Psoas muscle (tissue), 8 donors: ENCODE data around the gene RAB22A. TPM values are rescaled to one million over a fixed set of nuclear protein-coding genes. Genes with fewer than 3 reads are reported as not detected.
"Not testable (repeated sequence)": the region's sequence is repeated elsewhere in the genome, so short reads cannot be mapped to it uniquely, and the experiment has no call there.

Experiments used
- ATAC-seq, 4 donors: fragments of 200-7000 bp; cut with Tn5 transposase; one replicate each; pipeline ENCODE4 v1.9.1; 2020; ENCODE audit warnings: moderate library complexity in 3 of 4, mild to moderate bottlenecking in 2 of 4
- DNase-seq, 2 donors: peaks; one replicate each; pipeline ENCODE4 v3.0.0-alpha.2; 2020
- H3K27ac ChIP-seq: fragments of 200-600 bp; one replicate; pipeline ENCODE4 v1.8.0; 2022
- H3K27me3 ChIP-seq, 3 donors: fragments of 200-600 bp in 1 of 3; one replicate each; pipeline versions ENCODE4 v1.6.1 to v1.8.0; 2013 to 2022; ENCODE audit warnings: low read length in 2 of 3, mild to moderate bottlenecking in 2 of 3, moderate library complexity in 1 of 3; ENCODE audit not compliant: insufficient read depth in 3 of 3
- H3K36me3 ChIP-seq, 2 donors: fragments of 200-600 bp in 1 of 2; one replicate each; pipeline versions ENCODE4 v1.6.1 to v1.8.0; 2013 to 2022; ENCODE audit warnings: low read depth in 1 of 2, mild to moderate bottlenecking in 1 of 2, moderate library complexity in 1 of 2; ENCODE audit not compliant: insufficient read depth in 1 of 2
- H3K4me1 ChIP-seq: fragments of 200-600 bp; one replicate; pipeline ENCODE4 v1.8.0; 2022
- H3K4me3 ChIP-seq: fragments of 200-600 bp; one replicate; pipeline ENCODE4 v1.8.0; 2022; ENCODE audit warnings: mild to moderate bottlenecking
- H3K9me3 ChIP-seq: fragments of 200-600 bp; one replicate; pipeline ENCODE4 v1.8.0; 2022
- WGBS, 3 donors: extraction: QIAGEN DNeasy Blood & Tissue Kit; methylation state at CpG; one replicate each; pipeline versions ENCODE4 v1.1.6 to v1.1.7; 2013; 5-methylcytosine and 5-hydroxymethylcytosine counted together
- intact Hi-C, 2 donors: fragments of 100-400 bp; cut with DNase I; formaldehyde crosslinking; loops; one replicate each; pipeline versions ENCODE4 v1.11.0 to v1.14.2; 2022
- polyA plus RNA-seq, 3 donors: library from polyadenylated mRNA; stranded (reverse); fragments of 200-250 nt; gene quantifications; one replicate each; pipeline ENCODE4 v1.2.3, GENCODE V29; 2013
- total RNA-seq, 4 donors: library from RNA; stranded (reverse); fragmentation: NEBNext Ultra II Directional in 2 of 4; extraction: Animal tissue kit (Norgen Biotek cat#: 25700) in 2 of 4; gene quantifications; one replicate each; pipeline versions ENCODE4 v1.2.1 to v1.2.4, GENCODE V29; 2021 to 2023
- TF ChIP-seq, protein P1 (sequence below): fragments of 200-600 bp; IDR thresholded peaks from one replicate; pipeline ENCODE4 v1.8.0; 2022; ENCODE audit warnings: antibody characterized with exemption
- donor health status: healthy with polysubstance abuse.
- donor health status: DM: no; HTN: no; CAD: no; lungs with moderate emphysema.
- donor health status: Bipolar disorder and iron deficiency.
- donor health status: healthy.
- donor health status: DM: yes; HTN: yes; CAD: no.
- donor health status: DM: no; HTN: no; CAD: no.
- donor health status: DM: no; HTN: no; CAD: no.
- donor health status: DM: yes; HTN: yes; CAD: no.

RAB22A gene
- total and polyA plus RNA-seq, 7 donors, result 3.6 to 8.5 (median 7.9) TPM

DNA sequence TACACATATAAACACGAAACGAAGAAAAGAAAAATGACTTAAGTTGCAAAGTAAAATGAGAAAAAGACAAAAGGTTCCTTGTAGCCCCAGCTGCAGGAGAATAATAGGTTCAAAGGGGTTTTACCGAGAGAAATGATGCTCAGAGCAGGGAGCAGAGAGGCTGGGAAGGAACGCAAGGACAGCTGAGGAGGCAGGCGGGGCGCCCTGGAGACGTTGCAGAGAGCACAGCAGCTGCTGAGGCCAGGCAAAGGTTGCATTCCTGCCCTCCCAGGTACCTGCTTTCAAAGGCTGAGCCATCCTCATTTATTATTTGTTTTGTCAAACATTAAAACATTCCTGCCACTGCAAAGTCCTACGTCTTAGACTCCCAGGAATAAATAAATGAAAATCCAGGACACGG, 63.3 kb downstream of the RAB22A start:
- Histone ChIP-seq H3K27ac (no peak overlapping the region), H3K9me3 (no peaks in the 10 kb centered on the region), H3K36me3 (no peaks in the 10 kb centered on the region), H3K27me3 (peaks cover 0 to 3% (median 0%) of the 10 kb centered on the region in 3 donors), H3K4me1 (no peaks in the 10 kb centered on the region), H3K4me3 (no peak overlapping the region)
- 58 to 64% (median 64%) methylated on average over 9 of the region's 9 CpGs for WGBS, 3 donors
- no peak for ATAC-seq
- TF ChIP-seq, protein P1, sequence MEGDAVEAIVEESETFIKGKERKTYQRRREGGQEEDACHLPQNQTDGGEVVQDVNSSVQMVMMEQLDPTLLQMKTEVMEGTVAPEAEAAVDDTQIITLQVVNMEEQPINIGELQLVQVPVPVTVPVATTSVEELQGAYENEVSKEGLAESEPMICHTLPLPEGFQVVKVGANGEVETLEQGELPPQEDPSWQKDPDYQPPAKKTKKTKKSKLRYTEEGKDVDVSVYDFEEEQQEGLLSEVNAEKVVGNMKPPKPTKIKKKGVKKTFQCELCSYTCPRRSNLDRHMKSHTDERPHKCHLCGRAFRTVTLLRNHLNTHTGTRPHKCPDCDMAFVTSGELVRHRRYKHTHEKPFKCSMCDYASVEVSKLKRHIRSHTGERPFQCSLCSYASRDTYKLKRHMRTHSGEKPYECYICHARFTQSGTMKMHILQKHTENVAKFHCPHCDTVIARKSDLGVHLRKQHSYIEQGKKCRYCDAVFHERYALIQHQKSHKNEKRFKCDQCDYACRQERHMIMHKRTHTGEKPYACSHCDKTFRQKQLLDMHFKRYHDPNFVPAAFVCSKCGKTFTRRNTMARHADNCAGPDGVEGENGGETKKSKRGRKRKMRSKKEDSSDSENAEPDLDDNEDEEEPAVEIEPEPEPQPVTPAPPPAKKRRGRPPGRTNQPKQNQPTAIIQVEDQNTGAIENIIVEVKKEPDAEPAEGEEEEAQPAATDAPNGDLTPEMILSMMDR, result no peak
- no peak for DNase-seq
- intact Hi-C loops, result no loop called here

DNA sequence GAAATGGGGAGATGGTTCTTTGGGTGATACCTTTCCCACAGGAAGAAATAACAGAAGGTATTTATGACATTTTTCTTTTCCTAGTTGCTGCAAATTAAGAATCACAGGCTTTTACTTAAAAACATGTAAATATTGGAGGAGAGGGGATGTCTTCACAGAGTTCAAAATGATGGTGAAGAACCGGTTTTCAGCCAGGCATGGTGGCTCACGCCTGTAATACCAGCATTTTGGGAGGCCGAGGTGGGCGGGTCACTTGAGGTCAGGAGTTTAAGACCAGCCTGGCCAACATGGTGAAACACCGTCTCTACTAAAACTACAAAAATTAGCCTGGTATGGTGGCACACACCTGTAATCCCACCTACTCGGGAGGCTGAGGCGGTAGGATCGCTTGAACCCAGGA, 63.8 kb downstream of the RAB22A start:
- 91 to 93% (median 92%) methylated on average over 8 of the region's 8 CpGs for WGBS, 3 donors
- intact Hi-C loops, DNase-seq, ATAC-seq, H3K9me3 ChIP-seq, H3K4me1 ChIP-seq, H3K27me3 ChIP-seq, H3K4me3 ChIP-seq, H3K27ac ChIP-seq, H3K36me3 ChIP-seq: not testable (repeated sequence)

DNA sequence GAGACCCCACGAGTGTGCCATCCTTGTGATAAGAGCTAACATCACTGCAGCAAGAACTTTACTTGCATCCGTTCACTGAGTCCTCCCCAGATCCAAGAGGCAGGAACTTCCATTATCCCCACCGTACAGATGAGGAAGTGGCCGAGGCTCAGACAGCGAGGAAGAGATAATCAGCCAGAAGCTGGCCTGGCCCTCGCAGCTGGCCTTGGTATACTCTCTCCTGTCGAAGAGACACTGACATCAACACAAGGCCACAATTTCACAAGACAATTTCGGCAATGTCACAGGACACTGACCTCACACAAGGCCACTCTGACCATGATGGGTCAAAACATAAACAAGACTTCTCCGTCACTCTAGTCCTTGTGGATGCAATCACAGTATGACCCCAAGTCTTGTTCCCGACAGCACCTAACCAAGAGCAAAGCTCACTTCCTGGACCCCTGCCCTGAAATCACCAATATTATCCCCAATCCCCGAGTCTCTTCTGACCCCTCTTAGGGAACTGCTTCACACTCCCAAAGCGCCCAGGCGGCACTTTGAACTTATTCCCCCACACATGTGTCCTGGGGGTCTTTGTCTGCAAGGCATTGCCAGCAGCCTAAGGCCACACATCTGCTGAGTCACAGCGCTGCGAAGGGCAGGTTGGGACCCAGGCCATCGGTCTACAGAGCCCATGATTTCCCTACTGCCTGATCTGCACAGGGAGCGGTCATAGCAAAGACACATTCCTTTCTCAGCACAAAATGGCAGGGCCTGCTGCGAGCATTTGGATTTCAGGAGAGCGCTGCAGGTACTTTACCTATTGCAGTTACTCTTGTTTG, 64.7 kb downstream of the RAB22A start:
- no peaks in the 10 kb centered on the region for H3K9me3 ChIP-seq
- no peak overlapping the region for H3K27ac ChIP-seq
- TF ChIP-seq, protein P1, result no peak
- DNase-seq (no peak), ATAC-seq (no peak)
- intact Hi-C loops, result no loop called here
- peaks cover 0 to 6% (median 0%) of the 10 kb centered on the region in 3 donors for H3K27me3 ChIP-seq
- H3K4me1 ChIP-seq, result no peaks in the 10 kb centered on the region
- 78 to 81% (median 79%) methylated on average over 19 of the region's 19 CpGs for WGBS, 3 donors
- H3K36me3 ChIP-seq, result no peaks in the 10 kb centered on the region
- no peak overlapping the region for H3K4me3 ChIP-seq

DNA sequence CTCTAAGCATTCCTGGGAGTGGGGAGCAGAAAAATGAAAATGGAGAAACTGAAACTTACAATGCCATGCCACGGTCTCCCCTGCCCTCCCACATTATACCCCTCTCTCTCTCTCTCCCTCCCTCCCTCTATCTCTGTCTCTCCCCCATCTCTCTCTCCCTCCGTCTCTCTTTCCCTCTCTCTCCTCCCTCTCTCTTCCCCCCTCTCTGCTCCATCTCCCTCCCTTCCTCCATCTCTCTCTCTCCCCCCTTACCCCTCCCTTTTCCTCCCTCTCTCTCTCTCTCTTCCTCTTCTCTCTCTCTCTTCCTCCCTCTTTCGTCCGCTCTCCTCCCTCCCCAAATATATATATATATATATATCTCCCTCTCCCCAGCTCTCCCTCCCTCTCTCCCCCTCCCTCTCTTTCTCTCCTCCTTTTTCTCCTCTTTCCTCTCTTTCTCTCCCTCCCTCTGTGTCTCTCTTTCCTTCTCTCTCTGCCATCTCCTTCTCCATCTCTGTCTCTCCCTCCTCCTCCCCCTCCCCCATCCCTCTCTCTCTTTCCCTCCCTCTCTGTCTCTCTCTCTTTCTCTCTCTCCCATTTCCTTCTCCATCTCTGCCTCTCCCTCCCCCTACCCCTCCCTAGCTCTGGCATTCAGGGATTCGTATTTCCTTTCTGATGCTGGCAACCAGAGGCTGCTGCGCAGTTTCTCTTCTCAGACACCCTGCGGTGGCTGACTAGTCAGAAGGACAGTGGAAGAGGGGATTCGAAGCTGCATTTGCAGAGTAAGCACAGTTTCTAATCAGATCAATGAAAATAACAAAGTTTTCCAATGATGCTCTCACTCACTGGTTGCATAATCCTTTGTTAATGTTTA, 65.6 kb downstream of the RAB22A start:
- Histone ChIP-seq H3K9me3 (no peaks in the 10 kb centered on the region), H3K4me3 (no peak overlapping the region), H3K36me3 (no peaks in the 10 kb centered on the region), H3K4me1 (no peaks in the 10 kb centered on the region), H3K27me3 (peaks cover 0 to 6% (median 0%) of the 10 kb centered on the region in 3 donors), H3K27ac (no peak overlapping the region)
- TF ChIP-seq, protein P1, result no peak
- no peak for DNase-seq
- WGBS, 3 donors, result 43 to 52% (median 44%) methylated on average over 8 of the region's 8 CpGs
- ATAC-seq, result no peak
- intact Hi-C loops, result no loop called here

DNA sequence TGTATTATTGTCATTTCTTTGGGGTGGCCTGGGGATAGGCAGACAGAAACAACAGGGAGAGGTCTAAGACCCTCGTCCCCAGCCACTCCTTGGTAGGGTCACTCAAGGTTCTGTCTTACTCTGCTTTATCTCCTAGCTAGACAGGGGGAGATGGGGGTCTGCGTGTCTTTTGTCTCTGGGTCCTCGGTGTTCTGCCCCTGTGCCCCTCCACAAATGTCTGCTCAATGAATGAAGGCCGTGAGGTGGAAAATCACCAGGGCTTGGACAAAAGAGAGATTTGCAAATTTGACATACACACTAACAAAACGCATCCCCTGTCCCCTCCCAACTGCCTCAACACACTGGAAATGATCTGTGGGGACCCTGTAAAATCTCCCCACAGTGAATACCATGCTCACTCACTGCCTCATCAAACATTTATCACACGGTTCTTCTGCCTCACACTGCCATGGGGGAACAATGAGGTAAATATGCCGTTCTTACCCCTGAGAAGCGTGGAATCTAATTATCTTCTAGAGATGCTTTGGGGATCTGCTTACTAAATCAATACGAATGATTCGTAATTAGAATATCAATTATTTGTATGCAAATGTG, 66.3 kb downstream of the RAB22A start:
- no peak for DNase-seq
- WGBS, 3 donors, result 79 to 84% (median 82%) methylated on average over 10 of the region's 10 CpGs
- Histone ChIP-seq H3K36me3 (no peaks in the 10 kb centered on the region), H3K27me3 (peaks cover 0 to 6% (median 0%) of the 10 kb centered on the region in 3 donors), H3K9me3 (no peaks in the 10 kb centered on the region), H3K4me3 (no peak overlapping the region), H3K27ac (no peak overlapping the region), H3K4me1 (no peaks in the 10 kb centered on the region)
- ATAC-seq, result no peak
- intact Hi-C loops, result no loop called here
- TF ChIP-seq, protein P1, result no peak
